Spinal cord (tissue), 10 donors: ENCODE results near the gene TAF1C. TPM values are rescaled to one million over a fixed set of nuclear protein-coding genes. Genes with fewer than 3 reads are reported as not detected.

Source experiments
- DNase-seq, 6 donors: peaks; one replicate each; pipeline versions ENCODE4 v3.0.0 to v3.0.0-alpha.2; 2013 to 2015; ENCODE audit warnings: low spot score in 6 of 6, low read depth in 4 of 6
- H3K27ac ChIP-seq: one replicate; pipeline ENCODE4 v1.5.1; 2013; ENCODE audit warnings: low read depth, low read length, control low read depth
- H3K27me3 ChIP-seq: one replicate; pipeline ENCODE4 v1.6.1; 2013; ENCODE audit warnings: low read length; ENCODE audit not compliant: control insufficient read depth, insufficient read depth
- H3K36me3 ChIP-seq: one replicate; pipeline ENCODE4 v1.6.1; 2013; ENCODE audit warnings: low read length; ENCODE audit not compliant: control insufficient read depth, insufficient read depth
- H3K4me1 ChIP-seq: one replicate; pipeline ENCODE4 v1.6.1; 2013; ENCODE audit warnings: low read length; ENCODE audit not compliant: control insufficient read depth, insufficient read depth
- H3K4me3 ChIP-seq: one replicate; pipeline ENCODE4 v1.5.1; 2013; ENCODE audit warnings: low read depth, low read length, control low read depth
- H3K9me3 ChIP-seq: one replicate; pipeline ENCODE4 v1.6.1; 2013; ENCODE audit warnings: low read length; ENCODE audit not compliant: control insufficient read depth, insufficient read depth
- WGBS: methylation state at CpG from one replicate; pipeline ENCODE4 v1.1.5; 2013; ENCODE audit warnings: missing lambda C conversion rate; ENCODE audit not compliant: insufficient coverage; 5-methylcytosine and 5-hydroxymethylcytosine counted together
- polyA plus RNA-seq, 2 donors: library from polyadenylated mRNA; unstranded; fragments of 120-200 nt; gene quantifications; one replicate each; pipeline ENCODE4 v1.2.1, GENCODE V29; 2013; ENCODE audit not compliant: insufficient read length in 2 of 2
- total RNA-seq, 2 donors: library from RNA; depleted of rRNA in 1 of 2; stranded (reverse); fragments of 120-200 nt in 1 of 2; fragments of >200 nt in 1 of 2; gene quantifications; one replicate each; pipeline versions ENCODE4 v1.2.3 to v1.2.4, GENCODE V29; 2013 to 2014
- donor health status: healthy.

TAF1C gene
- total and polyA plus RNA-seq, 4 donors, result 14.9 to 64.9 (median 46.5) TPM

DNA sequence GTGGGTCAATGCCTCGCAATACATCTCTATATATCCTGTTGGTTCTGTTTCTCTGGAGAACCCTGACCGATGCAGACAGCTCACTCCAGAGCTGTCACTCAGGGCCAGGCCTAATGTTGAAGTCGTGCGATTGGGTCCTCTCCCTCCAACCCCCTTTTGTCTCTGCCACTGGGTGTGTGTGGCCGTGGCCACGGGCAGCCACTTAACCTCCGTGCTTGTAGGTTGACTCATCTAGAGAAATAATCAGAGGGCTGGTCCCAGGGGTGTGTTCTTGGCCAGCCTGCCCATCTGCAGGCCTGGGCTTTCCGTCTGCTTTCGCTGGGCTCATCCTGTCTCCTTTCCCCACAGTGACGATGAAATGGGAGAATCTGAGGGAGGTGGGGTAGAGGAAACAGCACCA, 11.5 kb upstream of the TAF1C start:
- H3K4me3 ChIP-seq, result no peak overlapping the region
- H3K27ac ChIP-seq, result no peak overlapping the region
- H3K36me3 ChIP-seq, result peaks cover 2% of the 10 kb centered on the region
- no peak for DNase-seq
- H3K27me3 ChIP-seq, result no peaks in the 10 kb centered on the region
- H3K4me1 ChIP-seq, result peaks cover 11% of the 10 kb centered on the region
- WGBS, result 84% methylated on average over 5 of the region's 10 CpGs
- H3K9me3 ChIP-seq, result no peaks in the 10 kb centered on the region

DNA sequence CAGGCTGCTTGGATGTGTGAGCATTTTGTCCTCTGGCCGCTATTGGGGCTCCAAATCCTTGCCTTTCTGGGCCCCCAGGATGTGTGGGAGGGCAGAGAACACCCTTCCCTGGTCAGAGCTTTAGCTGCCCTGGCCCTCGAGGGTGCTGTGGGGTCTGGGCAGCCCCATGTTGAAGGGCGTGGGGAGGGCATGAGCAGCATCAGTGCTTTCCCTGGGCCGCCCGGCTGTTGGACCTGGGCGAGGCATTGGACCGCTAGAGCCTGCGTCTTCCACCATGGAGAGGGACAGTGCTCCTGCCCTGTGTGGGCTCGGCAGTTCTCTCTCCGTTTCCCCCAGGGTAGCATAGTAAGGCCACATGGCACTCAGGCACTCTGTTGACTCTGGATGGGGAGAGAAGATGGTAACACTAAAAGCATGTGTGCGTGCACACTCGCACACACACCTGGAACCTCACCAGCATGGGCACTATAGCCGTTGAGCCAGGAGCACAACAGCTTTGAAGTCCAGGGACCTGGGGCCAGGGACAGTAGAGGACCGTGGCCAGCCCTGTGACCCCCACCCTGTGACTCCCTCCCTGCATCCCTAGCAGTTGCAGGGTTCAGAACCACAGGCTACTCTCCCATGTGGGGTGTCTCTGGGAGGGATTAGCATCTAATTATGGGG, 10.7 kb upstream of the TAF1C start:
- Histone ChIP-seq H3K27me3 (no peaks in the 10 kb centered on the region), H3K4me3 (no peak overlapping the region), H3K4me1 (peaks cover 11% of the 10 kb centered on the region), H3K9me3 (no peaks in the 10 kb centered on the region), H3K36me3 (peaks cover 2% of the 10 kb centered on the region), H3K27ac (no peak overlapping the region)
- no peak for DNase-seq
- WGBS, result 91% methylated on average over 12 of the region's 14 CpGs

DNA sequence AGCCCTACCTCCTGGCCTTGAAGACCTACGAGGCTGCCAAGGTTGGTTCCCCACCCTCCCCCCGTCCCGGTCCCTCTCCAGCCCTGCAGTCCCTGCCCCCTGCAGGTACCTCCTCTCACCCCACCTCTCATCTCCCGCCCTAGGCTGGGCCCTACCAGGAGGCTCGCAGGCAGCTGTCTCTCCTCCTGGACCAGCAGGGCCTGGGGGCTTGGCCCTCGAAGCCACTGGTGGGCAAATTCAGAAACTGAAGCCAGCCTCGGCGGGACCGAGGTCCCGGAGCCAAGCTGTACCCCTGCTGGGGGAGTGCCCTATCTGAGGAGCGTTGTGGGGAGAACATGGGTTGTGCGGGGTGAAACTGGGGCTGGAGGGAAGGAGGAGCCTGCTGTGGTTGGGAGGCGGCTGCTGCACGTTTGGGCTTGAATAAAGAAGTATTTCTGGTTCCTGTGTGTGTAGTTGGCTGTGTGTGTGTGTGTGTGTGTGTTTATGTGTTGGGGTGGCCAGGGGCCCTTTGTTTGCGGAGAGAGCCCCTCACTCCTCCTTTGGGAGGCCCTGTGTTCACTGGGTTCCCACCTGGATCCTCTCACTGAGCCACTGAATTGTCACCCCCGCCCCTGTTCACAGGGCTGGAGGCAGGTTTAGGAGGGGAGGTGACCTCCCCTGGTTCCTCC, 10.0 kb upstream of the TAF1C start:
- Histone ChIP-seq H3K27ac (no peak overlapping the region), H3K27me3 (no peaks in the 10 kb centered on the region), H3K36me3 (peaks cover 2% of the 10 kb centered on the region), H3K4me1 (peaks cover 11% of the 10 kb centered on the region), H3K4me3 (no peak overlapping the region), H3K9me3 (no peaks in the 10 kb centered on the region)
- DNase-seq, result no peak
- 65% methylated on average over 15 of the region's 16 CpGs for WGBS

DNA sequence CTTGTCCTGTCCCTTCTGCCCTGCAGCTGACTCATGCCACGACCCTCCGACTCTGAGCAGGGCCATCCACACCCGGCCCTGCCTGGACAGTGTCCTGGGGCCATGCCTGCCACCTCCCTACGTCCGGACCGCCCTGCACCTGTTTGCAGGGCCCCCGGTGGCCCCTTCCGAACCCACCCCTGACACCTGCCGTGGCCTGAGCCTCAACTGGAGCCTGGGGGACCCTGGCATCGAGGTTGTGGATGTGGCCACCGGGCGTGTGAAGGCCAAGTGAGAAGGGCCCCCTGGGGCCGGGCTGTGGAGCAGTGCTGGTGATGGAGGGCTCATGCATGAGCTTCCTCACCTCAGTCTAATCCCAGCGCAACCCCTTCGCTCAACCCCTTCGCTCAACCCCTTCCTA, 9.2 kb upstream of the TAF1C start:
- peaks cover 2% of the 10 kb centered on the region for H3K36me3 ChIP-seq
- 92% methylated on average over 10 of the region's 16 CpGs for WGBS
- H3K4me3 ChIP-seq, result no peak overlapping the region
- no peaks in the 10 kb centered on the region for H3K9me3 ChIP-seq
- H3K27ac ChIP-seq, result no peak overlapping the region
- H3K27me3 ChIP-seq, result no peaks in the 10 kb centered on the region
- peaks cover 11% of the 10 kb centered on the region for H3K4me1 ChIP-seq
- no peak for DNase-seq

DNA sequence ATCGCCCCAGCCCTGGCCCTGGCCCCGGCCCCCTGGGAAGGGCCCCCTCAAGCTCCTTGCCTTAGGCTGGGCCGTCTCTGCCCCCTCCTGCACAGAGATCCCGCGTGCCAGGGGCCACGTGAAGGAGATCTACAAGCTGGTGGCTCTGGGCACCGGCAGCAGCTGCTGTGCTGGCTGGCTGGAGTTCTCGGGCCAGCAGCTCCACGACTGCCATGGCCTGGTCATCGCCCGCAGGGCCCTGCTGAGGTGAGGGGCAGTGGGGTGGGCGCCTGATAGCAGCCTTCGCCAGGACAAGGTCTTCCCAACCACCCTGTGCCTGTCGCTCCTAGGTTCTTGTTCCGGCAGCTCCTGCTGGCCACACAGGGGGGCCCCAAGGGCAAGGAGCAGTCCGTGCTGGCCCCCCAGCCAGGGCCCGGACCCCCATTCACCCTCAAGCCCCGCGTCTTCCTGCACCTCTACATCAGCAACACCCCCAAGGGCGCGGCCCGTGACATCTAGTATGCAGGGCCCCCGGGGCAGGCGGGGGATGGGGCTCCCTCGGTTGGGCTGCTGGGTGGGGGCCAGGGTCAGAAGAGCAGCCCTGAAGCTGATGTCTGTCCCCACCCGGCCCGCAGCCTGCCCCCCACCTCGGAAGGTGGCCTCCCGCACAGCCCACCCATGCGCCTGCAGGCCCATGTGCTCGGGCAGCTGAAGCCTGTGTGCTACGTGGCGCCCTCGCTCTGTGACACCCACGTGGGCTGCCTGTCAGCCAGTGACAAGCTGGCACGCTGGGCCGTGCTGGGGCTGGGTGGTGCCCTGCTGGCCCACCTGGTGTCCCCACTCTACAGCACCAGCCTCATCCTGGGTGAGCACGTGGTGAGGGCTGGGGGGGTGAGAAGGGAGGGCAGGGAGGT, 8.6 kb upstream of the TAF1C start:
- H3K9me3 ChIP-seq, result no peaks in the 10 kb centered on the region
- 87% methylated on average over 31 of the region's 38 CpGs for WGBS
- peaks cover 2% of the 10 kb centered on the region for H3K36me3 ChIP-seq
- no peak overlapping the region for H3K4me3 ChIP-seq
- no peak overlapping the region for H3K27ac ChIP-seq
- no peaks in the 10 kb centered on the region for H3K27me3 ChIP-seq
- peaks cover 11% of the 10 kb centered on the region for H3K4me1 ChIP-seq
- no peak for DNase-seq

DNA sequence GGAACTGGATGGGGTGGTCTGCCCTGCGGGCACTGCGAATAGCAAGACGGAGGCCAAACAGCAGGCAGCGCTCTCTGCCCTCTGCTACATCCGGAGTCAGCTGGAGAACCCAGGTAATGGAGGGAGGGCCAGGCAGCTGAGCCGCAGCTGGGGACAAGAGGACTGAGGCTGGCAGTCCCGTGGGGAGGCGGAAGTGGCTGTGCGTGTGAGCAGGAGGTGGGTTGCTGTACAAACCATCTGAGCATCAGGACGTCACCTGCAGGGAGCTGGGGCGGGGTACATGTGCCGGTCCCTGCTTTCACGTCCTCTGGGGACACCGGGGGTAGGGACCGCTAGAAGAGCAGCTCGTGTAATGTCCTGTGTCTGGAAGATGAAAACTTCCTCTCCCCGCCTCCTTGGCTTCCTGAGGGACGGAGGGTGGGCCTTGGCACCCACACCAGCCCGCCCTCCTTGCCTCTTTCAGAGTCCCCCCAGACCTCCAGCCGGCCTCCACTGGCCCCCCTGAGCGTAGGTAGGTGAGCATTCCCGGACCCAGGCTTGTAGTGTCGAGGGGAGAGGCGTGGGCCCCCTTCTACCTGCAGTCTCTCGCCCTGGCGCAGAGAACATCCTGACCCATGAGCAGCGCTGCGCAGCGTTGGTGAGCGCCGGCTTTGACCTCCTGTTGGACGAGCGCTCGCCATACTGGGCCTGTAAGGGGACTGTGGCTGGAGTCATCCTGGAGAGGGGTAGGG, 7.8 kb upstream of the TAF1C start:
- H3K27me3 ChIP-seq, result no peaks in the 10 kb centered on the region
- no peak for DNase-seq
- peaks cover 2% of the 10 kb centered on the region for H3K36me3 ChIP-seq
- H3K4me1 ChIP-seq, result peaks cover 11% of the 10 kb centered on the region
- H3K27ac ChIP-seq, result no peak overlapping the region
- no peaks in the 10 kb centered on the region for H3K9me3 ChIP-seq
- H3K4me3 ChIP-seq, result no peak overlapping the region
- 70% methylated on average over 31 of the region's 34 CpGs for WGBS

DNA sequence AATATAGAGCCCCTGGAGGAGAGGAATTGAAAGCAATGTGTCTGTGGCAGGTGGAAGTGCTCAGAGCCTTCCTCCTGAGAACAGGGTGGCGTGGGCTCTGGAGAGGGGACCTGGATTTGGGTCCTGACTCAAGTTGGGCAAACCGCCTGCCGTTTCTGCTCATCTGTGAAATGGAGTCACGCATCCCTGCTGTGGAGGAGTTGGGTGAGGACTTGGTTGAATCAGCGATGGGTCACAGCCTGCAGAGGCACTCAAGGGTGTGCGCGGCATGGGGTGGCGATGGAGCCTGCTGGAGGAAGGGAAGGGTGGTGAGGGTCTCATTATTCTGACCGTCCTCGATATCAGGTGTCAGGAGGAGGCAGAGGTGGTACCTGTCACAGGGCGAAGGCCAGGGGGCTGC, 7.2 kb upstream of the TAF1C start:
- Histone ChIP-seq H3K36me3 (peaks cover 2% of the 10 kb centered on the region), H3K9me3 (no peaks in the 10 kb centered on the region), H3K27me3 (no peaks in the 10 kb centered on the region), H3K4me3 (no peak overlapping the region), H3K4me1 (peaks cover 11% of the 10 kb centered on the region), H3K27ac (no peak overlapping the region)
- no peak for DNase-seq
- 81% methylated on average over 11 of the region's 11 CpGs for WGBS

DNA sequence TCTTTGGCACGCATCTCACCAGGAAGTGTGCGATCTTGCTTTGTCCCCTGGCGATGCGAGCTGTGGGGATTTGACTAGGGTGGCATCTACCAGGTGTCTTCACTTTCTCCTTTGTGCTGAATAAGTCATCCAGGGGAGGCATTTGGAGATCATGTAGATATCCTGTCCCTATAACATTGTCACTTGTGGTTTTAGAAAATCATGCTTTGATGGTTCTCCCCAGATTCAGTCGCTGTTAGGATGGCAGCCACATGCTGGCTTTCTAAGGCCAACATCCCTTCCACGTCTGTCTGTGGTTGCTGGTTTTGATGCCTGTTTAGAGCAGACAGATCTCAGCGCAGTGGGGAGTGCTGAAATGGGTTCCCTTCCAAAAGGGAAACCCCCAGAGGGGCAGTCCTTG, 6.6 kb upstream of the TAF1C start:
- no peak for DNase-seq
- WGBS, result 73% methylated on average over 6 of the region's 7 CpGs

DNA sequence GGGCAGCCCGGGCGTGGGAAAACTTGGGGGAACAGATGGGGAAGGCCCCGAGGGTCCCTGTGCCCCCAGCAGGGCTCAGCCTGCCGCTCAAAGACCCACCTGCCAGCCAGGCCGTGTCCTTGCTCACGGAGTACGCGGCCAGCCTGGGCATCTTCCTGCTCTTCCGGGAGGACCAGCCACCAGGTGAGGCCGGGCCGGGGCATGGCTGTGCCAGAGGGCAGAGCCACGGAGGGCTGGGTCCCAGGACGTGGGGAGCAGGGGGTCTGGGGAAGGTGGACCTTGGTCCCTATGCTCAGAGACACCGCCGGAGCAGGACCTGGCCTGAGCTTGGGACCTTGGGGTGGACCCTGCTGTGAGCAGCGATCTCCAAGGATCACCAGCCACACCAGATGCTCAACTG, 4.6 kb upstream of the TAF1C start:
- no peak for DNase-seq
- no peaks in the 10 kb centered on the region for H3K27me3 ChIP-seq
- H3K4me3 ChIP-seq, result no peak overlapping the region
- H3K27ac ChIP-seq, result no peak overlapping the region
- H3K9me3 ChIP-seq, result no peaks in the 10 kb centered on the region
- H3K36me3 ChIP-seq, result peaks cover 2% of the 10 kb centered on the region
- 93% methylated on average over 16 of the region's 16 CpGs for WGBS
- H3K4me1 ChIP-seq, result peaks cover 11% of the 10 kb centered on the region

More for the DNA sequence above, 6.6 kb upstream of the TAF1C start:
- peaks cover 2% of the 10 kb centered on the region for H3K36me3 ChIP-seq
- no peak overlapping the region for H3K4me3 ChIP-seq
- no peaks in the 10 kb centered on the region for H3K27me3 ChIP-seq
- no peak overlapping the region for H3K27ac ChIP-seq
- H3K9me3 ChIP-seq, result no peaks in the 10 kb centered on the region
- H3K4me1 ChIP-seq, result peaks cover 11% of the 10 kb centered on the region
